H1 (cell line): ENCODE data around the gene CHD5. TPM values are rescaled to one million over a fixed set of nuclear protein-coding genes. Genes with fewer than 3 reads are reported as not detected.

ENCODE experiments used
- CTCF ChIA-PET: fragments of 300-600 bp; sonication (Branson Sonifier 250); formaldehyde crosslinking; loops from one replicate; lab custom pipeline; 2021; ENCODE audit not compliant: partially characterized antibody; lab: Charles Lee
- POLR2A ChIA-PET: fragments of 300-600 bp; sonication (Branson Sonifier 250); formaldehyde crosslinking; loops from one replicate; lab custom pipeline; 2021; ENCODE audit warnings: inconsistent platforms; ENCODE audit not compliant: partially characterized antibody; lab: Charles Lee
- DNase-seq, 2 experiments: peaks; one replicate each; pipeline versions ENCODE4 v3.0.0 to v3.0.0-alpha.2; 2010 to 2022; ENCODE audit warnings: low spot score in 2 of 2, low read depth in 1 of 2, mixed read lengths in 1 of 2
- FAIRE-seq: peaks from 2 replicates; lab custom pipeline; 2011; peaks lifted over from hg19 to GRCh38; lab: Jason Lieb, UNC
- H2AFZ ChIP-seq: 2 replicates; pipeline ENCODE4 v1.8.1; 2012; ENCODE audit warnings: low read length, inconsistent platforms
- H2AK5ac ChIP-seq: 2 replicates; pipeline ENCODE4 v1.6.1; 2013; ENCODE audit warnings: low read depth, low read length
- H2BK120ac ChIP-seq: replicated peaks from 2 replicates; pipeline ENCODE3; 2013; ENCODE audit warnings: low read depth, low read length, inconsistent platforms
- H2BK12ac ChIP-seq: 2 replicates; pipeline ENCODE4 v1.6.1; 2013; ENCODE audit warnings: low read depth, low read length
- H2BK15ac ChIP-seq: 2 replicates; pipeline ENCODE4 v1.6.1; 2013; ENCODE audit warnings: low read length
- H2BK20ac ChIP-seq: 2 replicates; pipeline ENCODE4 v1.6.1; 2013; ENCODE audit warnings: low read length
- H2BK5ac ChIP-seq: 2 replicates; pipeline ENCODE4 v1.6.1; 2013; ENCODE audit warnings: low read depth, low read length
- H3K14ac ChIP-seq: 2 replicates; pipeline ENCODE4 v1.6.1; 2013; ENCODE audit warnings: inconsistent platforms; ENCODE audit not compliant: insufficient read length
- H3K18ac ChIP-seq: 2 replicates; pipeline ENCODE4 v1.6.1; 2013; ENCODE audit warnings: low read length; ENCODE audit errors: extremely low read depth
- H3K23ac ChIP-seq: 2 replicates; pipeline ENCODE4 v1.6.1; 2013; ENCODE audit warnings: inconsistent platforms; ENCODE audit not compliant: insufficient read length
- H3K23me2 ChIP-seq: 2 replicates; pipeline ENCODE4 v1.6.1; 2013; ENCODE audit warnings: low read depth, low read length
- H3K27ac ChIP-seq: 2 replicates; pipeline ENCODE4 v1.6.1; 2011; ENCODE audit warnings: low read depth, low read length, inconsistent platforms
- H3K27me3 ChIP-seq, 4 experiments: replicated peaks in 1 of 4; 1 replicate in 1 of 4; 2 replicates in 3 of 4; pipeline versions ENCODE4 v1.6.1 to v1.8.1; 2011 to 2013; ENCODE audit warnings: low read length in 3 of 4, mild to moderate bottlenecking in 3 of 4, inconsistent platforms in 2 of 4, mixed read lengths in 2 of 4, moderate library complexity in 1 of 4; ENCODE audit not compliant: control insufficient read depth in 3 of 4, insufficient read depth in 3 of 4; ENCODE audit errors: extremely low read depth in 1 of 4
- H3K36me3 ChIP-seq, 4 experiments: 2 replicates each; pipeline versions ENCODE4 v1.6.1 to v1.8.1; 2011 to 2013; ENCODE audit warnings: mild to moderate bottlenecking in 4 of 4, low read length in 3 of 4, moderate library complexity in 2 of 4, control low read depth in 1 of 4, inconsistent platforms in 1 of 4; ENCODE audit not compliant: insufficient read depth in 4 of 4, control insufficient read depth in 2 of 4
- H3K4ac ChIP-seq: replicated peaks from 2 replicates; pipeline ENCODE3; 2013; ENCODE audit warnings: low read length, low read depth, mixed read lengths, inconsistent platforms; ENCODE audit not compliant: insufficient read length
- H3K4me1 ChIP-seq, 4 experiments: replicated peaks in 1 of 4; 1 replicate in 1 of 4; 2 replicates in 3 of 4; pipeline versions ENCODE4 v1.6.1 to v1.8.1; 2011 to 2013; ENCODE audit warnings: low read length in 3 of 4, inconsistent platforms in 2 of 4, mixed read lengths in 1 of 4; ENCODE audit not compliant: insufficient read depth in 4 of 4, control insufficient read depth in 3 of 4
- H3K4me2 ChIP-seq, 2 experiments: 2 replicates each; pipeline versions ENCODE4 v1.6.1 to v1.8.1; 2011 to 2013; ENCODE audit warnings: low read depth in 2 of 2, low read length in 2 of 2, control low read depth in 1 of 2, inconsistent platforms in 1 of 2, mild to moderate bottlenecking in 1 of 2; ENCODE audit not compliant: insufficient read depth in 1 of 2
- H3K4me3 ChIP-seq, 4 experiments: fragments of 200-600, 300-600 bp in 1 of 4; sonication (generic), shearing (Covaris generic), sonication (Bioruptor Twin) in 1 of 4; 2 replicates each; pipeline versions ENCODE4 v1.5.1 to v1.8.1; 2011 to 2016; ENCODE audit warnings: low read length in 4 of 4, low read depth in 3 of 4, control low read depth in 2 of 4, inconsistent platforms in 2 of 4, mild to moderate bottlenecking in 2 of 4, mixed read lengths in 1 of 4, moderate library complexity in 1 of 4; ENCODE audit not compliant: insufficient read depth in 2 of 4; ENCODE audit errors: extremely low read depth in 1 of 4
- H3K56ac ChIP-seq: replicated peaks from 2 replicates; pipeline ENCODE3; 2013; ENCODE audit warnings: low read depth, mild to moderate bottlenecking, mixed read lengths, low read length, inconsistent platforms; ENCODE audit not compliant: insufficient read length
- H3K79me1 ChIP-seq: 2 replicates; pipeline ENCODE4 v1.6.1; 2013; ENCODE audit warnings: low read depth, low read length, control low read depth
- H3K79me2 ChIP-seq, 2 experiments: 2 replicates each; pipeline versions ENCODE4 v1.6.1 to v1.8.1; 2012 to 2013; ENCODE audit warnings: low read length in 2 of 2, mild to moderate bottlenecking in 2 of 2, inconsistent platforms in 1 of 2; ENCODE audit not compliant: insufficient read depth in 2 of 2, control insufficient read depth in 1 of 2
- H3K9ac ChIP-seq, 4 experiments: replicated peaks in 1 of 4; 1 replicate in 1 of 4; 2 replicates in 3 of 4; pipeline versions ENCODE4 v1.6.1 to v1.8.1; 2011 to 2013; ENCODE audit warnings: low read depth in 3 of 4, low read length in 3 of 4, control low read depth in 2 of 4, mild to moderate bottlenecking in 2 of 4, moderate library complexity in 2 of 4, inconsistent platforms in 1 of 4; ENCODE audit errors: extremely low read depth in 1 of 4
- H3K9me3 ChIP-seq, 2 experiments: 2 replicates each; pipeline versions ENCODE4 v1.6.1 to v1.8.1; 2012 to 2013; ENCODE audit warnings: mild to moderate bottlenecking in 2 of 2, moderate library complexity in 2 of 2, control low read depth in 1 of 2, inconsistent platforms in 1 of 2, low read depth in 1 of 2, low read length in 1 of 2, mixed read lengths in 1 of 2; ENCODE audit not compliant: insufficient read depth in 2 of 2
- H4K20me1 ChIP-seq, 2 experiments: replicated peaks in 1 of 2; 2 replicates each; pipeline versions ENCODE3 to v1.8.1; 2011 to 2013; ENCODE audit warnings: inconsistent platforms in 2 of 2, low read length in 2 of 2, mild to moderate bottlenecking in 1 of 2; ENCODE audit not compliant: insufficient read depth in 2 of 2, control insufficient read depth in 1 of 2
- H4K5ac ChIP-seq: 2 replicates; pipeline ENCODE4 v1.6.1; 2013; ENCODE audit warnings: low read length, low read depth, mixed read lengths, inconsistent platforms; ENCODE audit not compliant: insufficient read length
- H4K8ac ChIP-seq: 2 replicates; pipeline ENCODE4 v1.8.0; 2013; ENCODE audit warnings: mild to moderate bottlenecking, moderate library complexity, low read length, inconsistent platforms; ENCODE audit not compliant: insufficient read depth; ENCODE audit errors: extremely low read depth
- H4K91ac ChIP-seq: replicated peaks from 2 replicates; pipeline ENCODE3; 2013; ENCODE audit warnings: low read length, mixed read lengths, inconsistent platforms; ENCODE audit not compliant: insufficient read length
- ATF2 ChIP-seq: IDR thresholded peaks from 2 replicates; pipeline ENCODE4 v1.6.1; 2012; ENCODE audit warnings: low read length, inconsistent platforms
- BRCA1 ChIP-seq: IDR thresholded peaks from 2 replicates; pipeline ENCODE4 v1.6.1; 2012; ENCODE audit warnings: low read depth, low read length, improper control_type of control experiment
- CEBPB ChIP-seq: IDR thresholded peaks from 2 replicates; pipeline ENCODE4 v1.6.1; 2012; ENCODE audit warnings: low read depth, low read length
- CHD2 ChIP-seq: IDR thresholded peaks from 2 replicates; pipeline ENCODE4 v1.6.1; 2012; ENCODE audit warnings: low read length, improper control_type of control experiment
- FOSL1 ChIP-seq: IDR thresholded peaks from 2 replicates; pipeline ENCODE4 v1.6.1; 2011; ENCODE audit warnings: mild to moderate bottlenecking, low read depth, low read length, moderate library complexity; ENCODE audit not compliant: insufficient read depth
- HDAC6 ChIP-seq: IDR thresholded peaks from one replicate; pipeline ENCODE4 v1.7.1; 2012; ENCODE audit warnings: low read depth, mild to moderate bottlenecking, inconsistent platforms, low read length, moderate library complexity
- JUN ChIP-seq: IDR thresholded peaks from 2 replicates; pipeline ENCODE4 v1.6.1; 2011; ENCODE audit warnings: low read depth, mild to moderate bottlenecking, improper control_type of control experiment, low read length
- POLR2A ChIP-seq, 2 experiments: IDR thresholded peaks; 1 replicate in 1 of 2; 2 replicates in 1 of 2; pipeline ENCODE4 v1.6.1; 2011; ENCODE audit warnings: low read depth in 2 of 2, low read length in 2 of 2, mild to moderate bottlenecking in 2 of 2; ENCODE audit errors: control extremely low read depth in 1 of 2
- RFX5 ChIP-seq: IDR thresholded peaks from 2 replicates; pipeline ENCODE4 v1.6.1; 2011; ENCODE audit warnings: low read depth, low read length, improper control_type of control experiment, borderline replicate concordance
- SAP30 ChIP-seq: fragments of 300-600 bp; sonication (generic); IDR thresholded peaks from 2 replicates; pipeline ENCODE4 v1.7.1; 2012; ENCODE audit warnings: low read length, moderate library complexity, mild to moderate bottlenecking, inconsistent platforms; ENCODE audit not compliant: insufficient read depth, insufficient replicate concordance
- TCF12 ChIP-seq: IDR thresholded peaks from 2 replicates; pipeline ENCODE4 v1.6.1; 2011; ENCODE audit warnings: low read depth, mild to moderate bottlenecking, low read length
- WGBS, 2 experiments: shearing (Covaris generic) in 1 of 2; methylation state at CpG; one replicate each; pipeline versions ENCODE4 v1.1.6 to v1.1.7; 2013 to 2015; ENCODE audit warnings: low lambda C conversion rate in 2 of 2, mixed read lengths in 2 of 2, inconsistent platforms in 1 of 2, low coverage in 1 of 2, missing lambda C conversion rate in 1 of 2; ENCODE audit not compliant: insufficient replicate concordance in 2 of 2, insufficient coverage in 1 of 2, insufficient read length in 1 of 2; ENCODE audit errors: extremely low coverage in 1 of 2, missing lambda C conversion rate in 1 of 2; 5-methylcytosine and 5-hydroxymethylcytosine counted together
- polyA plus RNA-seq, 7 experiments: library from polyadenylated mRNA; depleted of rRNA in 3 of 7; stranded (reverse) in 5 of 7; unstranded in 2 of 7; fragments of >200 nt in 5 of 7; fragments of 200-250 nt in 2 of 7; gene quantifications; 1 replicate in 5 of 7; 2 replicates in 1 of 7; 4 replicates in 1 of 7; pipeline versions ENCODE4 v1.2.1 to v1.2.3, GENCODE V29; 2011 to 2013; ENCODE audit warnings: missing spikeins in 2 of 7, mixed read lengths in 2 of 7
- total RNA-seq: library from RNA; stranded (reverse); fragmentation: NEBNext Ultra II Directional; extraction: Animal tissue kit (Norgen Biotek cat#: 25700); gene quantifications from 2 replicates; pipeline ENCODE4 v1.2.1, GENCODE V29; 2021

CHD5 gene
- total and polyA plus RNA-seq, 2 of the 8 experiments (the other 6 are each of a cell fraction or from before 2014, with no cell fraction given) = 0.42 to 1.8 TPM

GRCh38 chr1:6185635-6186382 lies 5.7 kb upstream of the CHD5 start:
- no peak for FAIRE-seq
- no peak overlapping the region for H3K4ac ChIP-seq
- no peak overlapping the region for H4K91ac ChIP-seq
- H3K4me1 ChIP-seq = peaks cover 7 to 12% (median 8%) of the 10 kb centered on the region in 4 experiments
- no peak for DNase-seq
- no peak overlapping the region for H4K8ac ChIP-seq
- H3K27me3 ChIP-seq = peaks cover 0 to 12% (median 6%) of the 10 kb centered on the region in 4 experiments; a peak in 5 of 7 replicates
- no peak overlapping the region for H3K4me3 ChIP-seq
- peak overlapping the region; percentile 13 to 43; a peak in 2 of 4 replicates for H3K4me2 ChIP-seq
- no peak overlapping the region for H3K56ac ChIP-seq
- H3K9me3 ChIP-seq = no peaks in the 10 kb centered on the region
- H3K36me3 ChIP-seq = peaks cover 17 to 50% (median 26%) of the 10 kb centered on the region in 4 experiments
- H3K18ac ChIP-seq = no peak overlapping the region
- peaks cover 0 to 38% of the 10 kb centered on the region in 2 experiments; a peak in 3 of 4 replicates for H3K79me2 ChIP-seq
- no peak overlapping the region for H2BK120ac ChIP-seq
- WGBS, 2 experiments = 71% methylated on average over 10 of the region's 10 CpGs; no CpG with 5 or more reads in 1 of the 2 experiments
- H2BK15ac ChIP-seq = no peak overlapping the region
- CTCF ChIA-PET = interaction anchor here (0.6 to 3.9 kb wide), 38 partner anchors 8 to 219 kb away, joined by 3 to 27 read pairs (median 4); partner anchors contain the start of gene RNF207
- no peak overlapping the region for H2AK5ac ChIP-seq
- H3K23me2 ChIP-seq = no peaks in the 10 kb centered on the region; the same call in 1 of the 2 replicates
- peaks cover 13 to 30% of the 10 kb centered on the region in 2 experiments for H4K20me1 ChIP-seq
- H3K23ac ChIP-seq = no peak overlapping the region
- H3K79me1 ChIP-seq = peaks cover 6% of the 10 kb centered on the region
- POLR2A ChIA-PET = interaction anchor here (0.7 to 6.0 kb wide), 10 partner anchors 9 to 144 kb away, joined by 3 to 50 read pairs (median 4); partner anchors contain the start of genes RNF207 and RPL22
- no peak overlapping the region for H3K14ac ChIP-seq
- no peak overlapping the region for H4K5ac ChIP-seq
- no peak overlapping the region for H2BK12ac ChIP-seq
- H3K9ac ChIP-seq = peak overlapping the region in 1 of 4 experiments; percentile 0; a peak in 2 of 7 replicates
- no peak overlapping the region for H2AFZ ChIP-seq
- H2BK20ac ChIP-seq = no peak overlapping the region
- no peak overlapping the region for H3K27ac ChIP-seq
- H2BK5ac ChIP-seq = no peak overlapping the region
- TF ChIP-seq CEBPB (no peak), JUN (no peak), BRCA1 (no peak), SAP30 (no peak), FOSL1 (no peak), RFX5 (no peak), ATF2 (no peak), TCF12 (no peak), CHD2 (no peak), POLR2A (IDR thresholded peaks at IDR 0.05; ENCODE audit: control extremely low read depth in 1 of 2, low read depth in 2 of 2, low read length in 2 of 2) (peak in 1 of 2 experiments; percentile 83; a peak in 2 of 3 replicates), HDAC6 (no peak)
